Lower leg skin (tissue), 4 donors: Measurements from ENCODE around the gene PIEZO2. TPM values are rescaled to one million over a fixed set of nuclear protein-coding genes. Genes with fewer than 3 reads are reported as not detected.

Experiments used
- DNase-seq, 2 donors: peaks; one replicate each; pipeline ENCODE4 v3.0.0-alpha.2; 2019; ENCODE audit warnings: low spot score in 2 of 2
- H3K4me3 ChIP-seq: fragments of 200-600 bp; sonication (generic); 2 replicates; pipeline ENCODE4 v1.5.1; 2017; ENCODE audit warnings: mild to moderate bottlenecking, low read depth; ENCODE audit not compliant: poor library complexity, severe bottlenecking
- CTCF ChIP-seq, 3 donors: fragments of 450-650 bp; IDR thresholded peaks; one replicate each; pipeline ENCODE4 v1.5.1; 2016; ENCODE audit warnings: antibody characterized with exemption in 3 of 3, mild to moderate bottlenecking in 3 of 3, moderate library complexity in 2 of 3
- POLR2A ChIP-seq, 2 donors: fragments of 450-650 bp; IDR thresholded peaks; one replicate each; pipeline ENCODE4 v1.6.1; 2016 to 2017; ENCODE audit warnings: antibody characterized with exemption in 2 of 2, mild to moderate bottlenecking in 1 of 2, moderate library complexity in 1 of 2
- WGBS, 2 donors: methylation state at CpG; one replicate each; pipeline ENCODE4 v1.1.5; 2018; 5-methylcytosine and 5-hydroxymethylcytosine counted together
- intact Hi-C: fragments of 100-400 bp; cut with DNase I; formaldehyde crosslinking; loops from one replicate; pipeline ENCODE4 v1.15.0; 2023; ENCODE audit warnings: low total_unique reads
- total RNA-seq, 4 donors: library from RNA; depleted of rRNA; stranded (reverse); fragments of >200 nt; gene quantifications; one replicate each; pipeline ENCODE4 v1.1.0, GENCODE V29; 2016

Gene PIEZO2
- total RNA-seq, 4 donors from 2014 or later: 0.30 to 1.8 (median 0.64) TPM

GRCh38 chr18:11004951-11005350 is 144.4 kb downstream of the PIEZO2 start:
- TF ChIP-seq POLR2A (IDR thresholded peaks at IDR 0.05) (no peak), CTCF (IDR thresholded peaks at IDR 0.05) (no peak)
- no peak overlapping the region for H3K4me3 ChIP-seq
- DNase-seq: no peak
- intact Hi-C loops: no loop called here

DNA sequence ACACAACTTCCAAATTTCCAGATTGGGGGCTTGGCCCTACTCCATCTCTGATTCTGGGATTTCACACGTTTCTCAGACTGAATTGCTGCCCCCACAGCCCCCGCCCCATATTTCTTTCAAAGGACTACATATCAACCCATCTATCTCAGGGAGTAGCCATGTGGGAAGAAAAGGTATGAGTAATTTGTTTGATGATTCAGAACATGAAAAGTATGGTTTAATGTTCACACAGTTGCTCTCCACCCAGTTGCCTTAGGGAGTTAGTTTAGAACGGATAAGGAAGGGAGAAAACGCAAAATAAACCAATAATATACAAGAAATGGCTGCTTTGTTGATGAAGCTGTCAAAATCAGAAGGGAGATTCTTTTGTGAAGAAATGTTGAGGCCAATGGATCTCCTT is 145.1 kb downstream of the PIEZO2 start:
- intact Hi-C loops: no loop called here
- TF ChIP-seq POLR2A (IDR thresholded peaks at IDR 0.05) (no peak), CTCF (IDR thresholded peaks at IDR 0.05) (no peak)
- H3K4me3 ChIP-seq: no peak overlapping the region
- DNase-seq: no peak
- WGBS, 2 donors: 42% methylated on average over 4 of the region's 4 CpGs

GRCh38 chr18:11002796-11003195 is 146.6 kb downstream of the PIEZO2 start:
- intact Hi-C loops: no loop called here
- no peak for DNase-seq
- no peak overlapping the region for H3K4me3 ChIP-seq
- TF ChIP-seq CTCF (IDR thresholded peaks at IDR 0.05) (no peak), POLR2A (IDR thresholded peaks at IDR 0.05) (no peak)
- 90 to 95% methylated on average over 4 of the region's 4 CpGs for WGBS, 2 donors

GRCh38 chr18:11002277-11002676 is 147.1 kb downstream of the PIEZO2 start:
- WGBS, 2 donors: 74 to 94% methylated on average over 1 of the region's 1 CpG
- TF ChIP-seq POLR2A (IDR thresholded peaks at IDR 0.05) (no peak), CTCF (IDR thresholded peaks at IDR 0.05) (no peak)
- H3K4me3 ChIP-seq: no peak overlapping the region
- no peak for DNase-seq
- intact Hi-C loops: no loop called here

GRCh38 chr18:11000071-11000470 is 149.3 kb downstream of the PIEZO2 start:
- intact Hi-C loops: no loop called here

More at GRCh38 chr18:11000071-11000470, 149.3 kb downstream of the PIEZO2 start:
- no peak for DNase-seq
- no peak overlapping the region for H3K4me3 ChIP-seq
- TF ChIP-seq CTCF (IDR thresholded peaks at IDR 0.05): no peak
- TF ChIP-seq POLR2A (IDR thresholded peaks at IDR 0.05): no peak
- 46 to 63% methylated on average over 3 of the region's 3 CpGs for WGBS, 2 donors
